Stomach (tissue), 4 donors: ENCODE measurements around the gene KBTBD4.

ENCODE experiments used
- POLR2A ChIP-seq, 4 donors: fragments of 450-650 bp; IDR thresholded peaks; one replicate each; pipeline ENCODE4 v1.6.1; 2016; ENCODE audit warnings: antibody characterized with exemption in 4 of 4, control low read depth in 2 of 4, mild to moderate bottlenecking in 1 of 4, moderate library complexity in 1 of 4
- POLR2AphosphoS5 ChIP-seq, 3 donors: sonication (generic); formaldehyde crosslinking; IDR thresholded peaks; one replicate each; pipeline ENCODE4 v1.6.1; 2016; ENCODE audit warnings: antibody characterized with exemption in 3 of 3

GRCh38 chr11:47550288-47551047 is 28.3 kb downstream of the KBTBD4 start:
- TF ChIP-seq POLR2AphosphoS5 (IDR thresholded peaks at IDR 0.05) = no peak
- TF ChIP-seq POLR2A (IDR thresholded peaks at IDR 0.05) = no peak
